H9 (cell line): ENCODE results near the gene OR5M10. TPM values are rescaled to one million over a fixed set of nuclear protein-coding genes. Genes with fewer than 3 reads are reported as not detected.

Experiments used
- DNase-seq: peaks from one replicate; pipeline ENCODE4 v3.0.0-alpha.2; 2017
- H2AFZ ChIP-seq: one replicate; pipeline ENCODE4 v1.6.1; 2013; ENCODE audit warnings: mild to moderate bottlenecking, low read length, control low read depth, moderate library complexity
- H2AK5ac ChIP-seq: 2 replicates; pipeline ENCODE4 v1.6.1; 2013; ENCODE audit warnings: low read length, control low read depth, mixed read lengths; ENCODE audit not compliant: insufficient read length
- H2BK120ac ChIP-seq: one replicate; pipeline ENCODE4 v1.6.1; 2013; ENCODE audit warnings: low read depth, mild to moderate bottlenecking, low read length, control low read depth, inconsistent platforms; ENCODE audit not compliant: poor library complexity, severe bottlenecking
- H2BK12ac ChIP-seq: 2 replicates; pipeline ENCODE4 v1.6.1; 2013; ENCODE audit warnings: low read length, control low read depth, mixed read lengths, low read depth; ENCODE audit not compliant: insufficient read length
- H2BK15ac ChIP-seq: 2 replicates; pipeline ENCODE4 v1.6.1; 2013; ENCODE audit warnings: low read depth, low read length, control low read depth
- H2BK20ac ChIP-seq: one replicate; pipeline ENCODE4 v1.6.1; 2013; ENCODE audit warnings: low read depth, mild to moderate bottlenecking, low read length, control low read depth, inconsistent platforms; ENCODE audit not compliant: poor library complexity, severe bottlenecking
- H2BK5ac ChIP-seq: 2 replicates; pipeline ENCODE4 v1.6.1; 2013; ENCODE audit warnings: low read length, control low read depth, mixed read lengths; ENCODE audit not compliant: insufficient read length
- H3K14ac ChIP-seq: 2 replicates; pipeline ENCODE4 v1.6.1; 2013; ENCODE audit warnings: low read length, control low read depth; ENCODE audit not compliant: insufficient read depth
- H3K18ac ChIP-seq: 2 replicates; pipeline ENCODE4 v1.6.1; 2013; ENCODE audit warnings: low read depth, mild to moderate bottlenecking, mixed read lengths, low read length, control low read depth; ENCODE audit not compliant: insufficient read length
- H3K23ac ChIP-seq: 2 replicates; pipeline ENCODE4 v1.6.1; 2013; ENCODE audit warnings: low read length, control low read depth, mixed read lengths, low read depth; ENCODE audit not compliant: insufficient read length
- H3K23me2 ChIP-seq: 2 replicates; pipeline ENCODE4 v1.6.1; 2013; ENCODE audit warnings: low read depth, mild to moderate bottlenecking, mixed read lengths, low read length, control low read depth; ENCODE audit not compliant: insufficient read length, poor library complexity, severe bottlenecking
- H3K27ac ChIP-seq: 2 replicates; pipeline ENCODE4 v1.5.1; 2013; ENCODE audit warnings: low read length, control low read depth, mixed read lengths, low read depth; ENCODE audit not compliant: insufficient read length
- H3K27me3 ChIP-seq: 2 replicates; pipeline ENCODE4 v1.6.1; 2013; ENCODE audit warnings: low read length, control low read depth, inconsistent platforms; ENCODE audit not compliant: insufficient read depth
- H3K4ac ChIP-seq: 2 replicates; pipeline ENCODE4 v1.6.1; 2013; ENCODE audit warnings: low read depth, mild to moderate bottlenecking, control low read depth, inconsistent platforms, low read length, moderate library complexity
- H3K4me1 ChIP-seq: 2 replicates; pipeline ENCODE4 v1.6.1; 2013; ENCODE audit warnings: low read length, control low read depth, inconsistent platforms; ENCODE audit not compliant: insufficient read depth
- H3K4me2 ChIP-seq: 2 replicates; pipeline ENCODE4 v1.6.1; 2013; ENCODE audit warnings: low read length, control low read depth, mixed read lengths; ENCODE audit not compliant: insufficient read length, insufficient read depth
- H3K56ac ChIP-seq: 2 replicates; pipeline ENCODE4 v1.6.1; 2013; ENCODE audit warnings: low read depth, mild to moderate bottlenecking, mixed read lengths, low read length, control low read depth; ENCODE audit not compliant: insufficient read length
- H3K79me1 ChIP-seq: 2 replicates; pipeline ENCODE4 v1.6.1; 2013; ENCODE audit warnings: low read depth, mild to moderate bottlenecking, moderate library complexity, low read length, control low read depth, inconsistent platforms; ENCODE audit not compliant: insufficient read depth, poor library complexity, severe bottlenecking
- H3K79me2 ChIP-seq: 2 replicates; pipeline ENCODE4 v1.6.1; 2013; ENCODE audit warnings: low read length, control low read depth, inconsistent platforms; ENCODE audit not compliant: insufficient read depth
- H3K9ac ChIP-seq: 2 replicates; pipeline ENCODE4 v1.6.1; 2013; ENCODE audit warnings: low read length, control low read depth, mixed read lengths; ENCODE audit not compliant: insufficient read length; ENCODE audit errors: extremely low read depth
- H3K9me3 ChIP-seq: one replicate; pipeline ENCODE4 v1.6.1; 2013; ENCODE audit warnings: low read depth, low read length, inconsistent platforms; ENCODE audit not compliant: control insufficient read depth
- H3T11ph ChIP-seq: one replicate; pipeline ENCODE4 v1.6.1; 2013; ENCODE audit warnings: mild to moderate bottlenecking, low read length, control low read depth, inconsistent platforms
- H4K20me1 ChIP-seq: one replicate; pipeline ENCODE4 v1.6.1; 2013; ENCODE audit not compliant: control insufficient read depth, insufficient read length, insufficient read depth
- H4K5ac ChIP-seq: 2 replicates; pipeline ENCODE4 v1.6.1; 2013; ENCODE audit warnings: low read depth, mild to moderate bottlenecking, mixed read lengths, low read length, control low read depth; ENCODE audit not compliant: insufficient read length
- H4K8ac ChIP-seq: replicated peaks from 2 replicates; pipeline ENCODE4 v1.6.1; 2013; ENCODE audit warnings: low read length, control low read depth, mixed read lengths, low read depth; ENCODE audit not compliant: insufficient read length
- H4K91ac ChIP-seq: 2 replicates; pipeline ENCODE4 v1.6.1; 2013; ENCODE audit warnings: low read depth, mild to moderate bottlenecking, moderate library complexity, mixed read lengths, low read length, control low read depth; ENCODE audit not compliant: insufficient read length
- H3K27ac Mint-ChIP-seq, 3 experiments: 2 replicates in 2 of 3; 3 replicates in 1 of 3; pipeline ENCODE4 v1.8.0; 2020 to 2021; ENCODE audit warnings: mixed read lengths in 3 of 3, mild to moderate bottlenecking in 1 of 3, moderate library complexity in 1 of 3
- H3K27me3 Mint-ChIP-seq: 2 replicates; pipeline ENCODE4 v1.8.0; 2021; ENCODE audit warnings: low read depth, mild to moderate bottlenecking, moderate library complexity, mixed read lengths
- H3K36me3 Mint-ChIP-seq, 3 experiments: 2 replicates in 2 of 3; 3 replicates in 1 of 3; pipeline ENCODE4 v1.8.0; 2020 to 2021; ENCODE audit warnings: low read depth in 3 of 3, mixed read lengths in 3 of 3; ENCODE audit not compliant: insufficient read depth in 1 of 3
- H3K4me1 Mint-ChIP-seq, 2 experiments: 2 replicates each; pipeline ENCODE4 v1.8.0; 2020; ENCODE audit warnings: mixed read lengths in 2 of 2
- H3K4me3 Mint-ChIP-seq, 2 experiments: 2 replicates in 1 of 2; 3 replicates in 1 of 2; pipeline ENCODE4 v1.8.0; 2020 to 2021; ENCODE audit warnings: mild to moderate bottlenecking in 2 of 2, mixed read lengths in 2 of 2, moderate library complexity in 1 of 2
- H3K9me3 Mint-ChIP-seq, 2 experiments: 2 replicates in 1 of 2; 3 replicates in 1 of 2; pipeline ENCODE4 v1.8.0; 2020; ENCODE audit warnings: mild to moderate bottlenecking in 2 of 2, mixed read lengths in 2 of 2, moderate library complexity in 1 of 2
- CTCF ChIP-seq: fragments of 200-600 bp; sonication (generic); conservative IDR thresholded peaks from 3 replicates; pipeline ENCODE4 v1.8.0; 2021; ENCODE audit warnings: antibody characterized with exemption, mild to moderate bottlenecking
- WGBS: extraction: QIAGEN DNeasy Blood & Tissue Kit; methylation state at CpG from one replicate; pipeline ENCODE4 v1.1.7; 2013; ENCODE audit warnings: missing lambda C conversion rate, low lambda C conversion rate, mixed read lengths; ENCODE audit not compliant: insufficient read length; ENCODE audit errors: extremely low coverage; 5-methylcytosine and 5-hydroxymethylcytosine counted together
- long read RNA-seq: library from polyadenylated mRNA; unstranded; transcript quantifications from one replicate; pipeline ENCODE4 v2.0.0, GENCODE V29; 2020
- total RNA-seq: library from RNA; stranded (reverse); gene quantifications from 2 replicates; pipeline ENCODE4 v1.2.1, GENCODE V29; 2021

OR5M10 gene
- not detected in 2 replicates for total RNA-seq
- long read RNA-seq = 0 reads

GRCh38 chr11:56577621-56578020 is at the start of gene OR5M10:
TSS of gene OR5M10 (minus strand) at chr11:56577721. CDS start at chr11:56577721, 0 bp downstream.
- H2BK120ac ChIP-seq = no peak within 1 kb of the TSS
- no peak for TF ChIP-seq CTCF
- no peaks in the 10 kb centered on the region for H4K20me1 ChIP-seq
- H3K36me3 Mint-ChIP-seq = no peaks in the 10 kb centered on the region; a peak in 1 of 7 replicates
- no CpG with 5 or more reads among the region's 3 CpGs for WGBS
- H3T11ph ChIP-seq = no peak within 1 kb of the TSS
- H3K18ac ChIP-seq = no peak within 1 kb of the TSS
- H3K79me1 ChIP-seq = no peaks in the 10 kb centered on the region
- H3K4me3 Mint-ChIP-seq = no peak within 1 kb of the TSS
- no peak within 1 kb of the TSS for H4K8ac ChIP-seq
- H3K56ac ChIP-seq = no peak within 1 kb of the TSS
- H3K4me2 ChIP-seq = no peak within 1 kb of the TSS
- H2BK5ac ChIP-seq = no peak within 1 kb of the TSS
- no peak within 1 kb of the TSS for H2BK12ac ChIP-seq
- no peak within 1 kb of the TSS for H2BK15ac ChIP-seq
- no peaks in the 10 kb centered on the region for H3K9me3 ChIP-seq
- no peaks in the 10 kb centered on the region for H3K4me1 Mint-ChIP-seq
- peaks cover 0 to 7% of the 10 kb centered on the region in 2 experiments; a peak in 4 of 5 replicates for H3K9me3 Mint-ChIP-seq
- no peaks in the 10 kb centered on the region for H3K23me2 ChIP-seq
- H3K4ac ChIP-seq = no peak within 1 kb of the TSS
- H3K27me3 Mint-ChIP-seq = no peaks in the 10 kb centered on the region
- no peak within 1 kb of the TSS for H4K91ac ChIP-seq
- no peaks in the 10 kb centered on the region for H3K79me2 ChIP-seq
- H3K27me3 ChIP-seq = no peaks in the 10 kb centered on the region
- no peak within 1 kb of the TSS for H2AFZ ChIP-seq
- H3K14ac ChIP-seq = no peak within 1 kb of the TSS
- no peak within 1 kb of the TSS for H3K27ac ChIP-seq
- no peak within 1 kb of the TSS for H2AK5ac ChIP-seq
- no peak within 1 kb of the TSS for H2BK20ac ChIP-seq
- DNase-seq = no peak
- no peak within 1 kb of the TSS for H3K9ac ChIP-seq
- no peak within 1 kb of the TSS for H3K23ac ChIP-seq
- H4K5ac ChIP-seq = no peak within 1 kb of the TSS
- no peak within 1 kb of the TSS for H3K27ac Mint-ChIP-seq
- H3K4me1 ChIP-seq = no peaks in the 10 kb centered on the region
